GM19438 (cell line): ENCODE results near the gene HNRNPH1.

Source experiments
- ATAC-seq: cut with Tn5 transposase; IDR thresholded peaks from one replicate; pipeline ENCODE4 v1.9.1; 2021; ENCODE audit warnings: low read depth; ENCODE audit not compliant: unreplicated experiment

HNRNPH1 gene

DNA sequence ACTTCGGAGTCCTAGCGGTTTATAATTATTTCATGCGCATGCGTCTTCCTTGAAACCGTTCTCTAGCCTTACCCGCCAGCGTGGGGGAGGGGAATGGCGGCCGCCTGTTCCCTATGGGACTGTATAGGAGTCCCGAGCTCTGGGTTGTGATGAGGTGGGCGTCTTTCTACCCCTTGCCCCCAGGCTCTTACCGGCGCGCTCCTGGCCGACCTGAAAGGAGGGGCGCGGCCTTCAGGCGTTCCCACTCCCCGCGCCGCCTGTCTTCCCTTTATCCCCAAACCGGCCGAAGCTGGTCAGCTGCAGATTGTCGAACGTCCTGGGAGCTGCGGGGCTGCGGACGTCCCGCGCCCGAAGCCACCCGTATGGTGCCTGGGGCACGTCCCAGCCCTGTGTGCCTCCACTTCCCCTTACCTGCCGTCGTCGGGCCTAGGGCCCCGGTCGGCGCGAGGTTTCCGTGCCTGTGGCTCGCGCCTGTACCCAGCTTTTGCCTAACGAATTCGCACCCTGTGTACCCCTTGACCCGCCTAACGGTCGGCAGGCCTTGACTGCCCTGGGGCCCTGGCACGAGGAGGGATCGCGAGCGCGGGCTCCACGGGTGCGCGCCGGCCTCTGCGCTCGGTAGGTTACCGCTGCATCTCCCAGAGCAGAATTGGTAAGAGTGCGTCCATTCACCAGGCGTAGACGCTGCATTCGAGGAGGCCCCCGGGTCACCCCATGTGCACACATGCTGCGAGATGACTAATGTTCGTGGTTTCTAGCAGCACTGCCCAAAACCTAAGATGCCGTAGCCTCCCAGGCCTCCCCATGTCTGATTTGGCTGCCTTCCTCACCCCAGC is 653 bp upstream of the HNRNPH1 start:
- ATAC-seq = peak; percentile 21

DNA sequence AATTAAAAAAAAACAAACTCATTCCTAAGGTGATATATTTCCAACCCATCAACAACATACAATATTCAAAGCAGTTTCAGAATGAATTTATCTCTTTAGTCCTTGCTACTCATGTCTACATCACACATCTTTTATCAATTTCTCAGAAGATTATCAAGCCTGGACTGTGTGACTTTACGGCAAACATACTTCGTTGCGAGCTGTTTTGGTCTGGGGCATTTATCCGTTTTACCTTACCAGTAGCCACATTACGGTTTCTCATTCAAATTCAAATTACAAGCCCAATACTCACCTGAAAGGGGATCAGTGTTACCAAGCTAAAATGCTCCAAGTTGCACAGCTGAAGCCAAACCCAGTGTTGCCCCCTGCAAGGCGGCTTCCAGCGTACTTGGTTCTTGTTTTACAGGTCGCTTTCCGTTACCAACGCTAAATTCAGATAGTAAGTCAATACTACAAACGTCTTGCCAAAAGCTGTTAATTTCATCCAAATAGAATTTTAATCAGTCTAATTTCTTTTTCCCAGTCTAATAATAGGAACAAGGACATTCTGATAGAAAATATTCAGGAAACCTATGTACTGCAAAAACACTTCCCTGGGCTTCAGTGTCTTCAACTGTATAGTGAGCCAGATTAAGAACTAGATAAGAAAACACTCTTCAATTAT is 1.8 kb downstream of the HNRNPH1 start:
- ATAC-seq = no peak

DNA sequence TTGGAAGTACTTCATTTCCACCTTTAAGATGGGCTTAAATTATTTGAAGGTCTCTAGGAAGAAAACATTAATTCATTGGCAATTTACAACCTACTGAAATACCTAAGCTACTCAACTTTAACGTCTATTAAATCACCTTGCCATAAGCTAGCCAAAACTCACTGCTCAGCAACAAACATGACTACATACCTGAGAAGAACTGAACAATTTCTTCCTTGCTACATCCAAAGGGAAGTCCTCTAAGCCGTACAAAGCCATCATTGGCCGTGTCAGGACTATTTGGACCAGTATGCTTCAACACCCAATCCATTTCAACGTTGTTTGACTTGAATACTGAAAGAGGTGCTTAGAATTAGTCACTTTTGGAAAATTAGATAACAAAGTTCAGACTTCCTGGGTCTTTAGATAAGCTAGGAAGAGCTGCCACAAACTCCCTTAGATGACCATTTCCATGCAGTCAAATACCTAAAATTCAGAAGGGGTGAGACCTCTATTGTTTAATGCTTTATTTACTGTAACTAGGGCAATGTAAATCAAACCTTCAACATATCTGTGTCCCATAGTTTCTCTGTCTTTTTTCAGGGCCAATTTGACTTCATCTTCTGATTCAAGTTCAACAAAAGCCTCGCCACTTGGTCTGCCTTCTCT is 2.6 kb downstream of the HNRNPH1 start:
- no peak for ATAC-seq

DNA sequence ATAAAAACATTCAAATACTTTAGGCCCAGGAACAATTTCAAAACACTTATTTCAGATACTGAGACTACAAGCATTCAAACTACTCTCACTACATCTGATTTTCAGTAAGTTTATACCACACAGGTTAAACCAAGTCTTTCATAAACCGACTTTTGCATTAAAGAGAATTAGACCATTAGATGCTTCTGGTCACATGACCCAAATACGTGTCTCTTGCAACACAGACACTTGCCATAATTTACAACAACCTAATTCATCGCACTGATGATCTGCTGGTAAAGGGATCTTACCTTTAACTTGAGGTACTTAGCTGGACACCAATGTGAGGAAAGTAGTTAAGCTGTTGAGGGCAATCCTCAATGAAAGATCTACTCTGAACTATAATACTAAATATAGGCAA is 3.2 kb downstream of the HNRNPH1 start:
- no peak for ATAC-seq

DNA sequence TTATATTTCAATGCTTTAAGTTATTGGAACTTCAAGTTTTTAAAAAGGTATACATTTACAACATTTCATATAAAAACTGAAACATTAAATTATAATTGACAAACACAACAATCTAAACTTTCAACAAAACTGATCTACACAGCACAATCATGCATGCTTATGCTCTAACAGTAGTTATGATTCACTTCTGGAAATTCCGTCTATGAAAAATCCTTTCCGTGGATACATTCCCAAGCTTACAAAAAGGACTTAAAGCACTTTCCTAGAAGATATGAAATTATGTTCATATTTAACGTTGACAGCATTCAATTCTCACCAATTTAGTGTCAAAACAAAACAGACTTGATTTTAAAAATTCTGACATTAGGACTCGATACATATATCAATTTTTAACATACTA is 3.7 kb downstream of the HNRNPH1 start:
- ATAC-seq = no peak

DNA sequence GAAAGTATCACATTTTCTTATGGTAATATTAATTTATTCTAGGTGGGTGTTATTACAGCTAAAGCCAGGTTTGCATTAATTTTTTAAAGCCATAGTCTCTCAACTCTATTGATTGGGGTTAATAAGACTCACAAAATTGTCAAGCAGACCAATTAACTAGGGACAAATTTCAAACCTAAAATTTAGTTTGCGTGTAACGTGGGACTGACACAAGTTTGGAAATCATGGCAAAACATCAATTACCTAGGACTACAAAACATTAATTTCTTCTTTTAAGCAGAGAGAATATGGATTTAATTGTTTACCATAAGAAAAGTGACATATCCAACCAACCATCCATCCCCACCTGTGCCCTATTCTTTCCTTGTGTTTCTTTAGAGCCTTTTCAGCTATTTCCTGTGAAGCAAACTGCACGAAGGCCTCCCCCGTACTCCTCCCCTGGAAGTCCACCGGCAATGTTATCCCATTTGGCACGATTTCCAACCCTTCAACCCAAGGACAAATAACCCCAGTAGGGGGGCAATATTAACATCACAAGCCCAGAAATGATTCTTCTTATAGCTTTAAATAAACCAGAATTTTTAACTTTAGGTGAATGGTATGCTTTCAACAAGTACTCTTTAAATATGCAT is 4.4 kb downstream of the HNRNPH1 start:
- no peak for ATAC-seq

DNA sequence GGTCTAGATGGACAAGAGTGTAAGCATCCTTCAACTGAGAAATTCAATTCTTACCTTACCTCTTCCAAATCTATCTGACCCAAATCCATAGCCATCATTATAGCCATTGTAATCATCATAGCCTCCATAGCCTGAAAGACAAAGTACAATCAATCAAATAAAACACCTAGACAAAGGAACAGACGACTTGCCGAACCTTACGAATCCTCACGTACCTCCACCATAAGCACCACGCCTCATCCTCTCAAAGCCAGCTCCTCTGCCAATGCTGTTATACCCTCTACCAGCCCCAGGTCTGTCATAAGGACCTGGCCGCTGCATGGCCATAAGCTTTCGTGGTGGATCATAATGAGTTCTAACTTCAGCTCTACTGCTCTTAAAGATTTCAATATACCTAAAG is 5.5 kb downstream of the HNRNPH1 start:
- no peak for ATAC-seq

DNA sequence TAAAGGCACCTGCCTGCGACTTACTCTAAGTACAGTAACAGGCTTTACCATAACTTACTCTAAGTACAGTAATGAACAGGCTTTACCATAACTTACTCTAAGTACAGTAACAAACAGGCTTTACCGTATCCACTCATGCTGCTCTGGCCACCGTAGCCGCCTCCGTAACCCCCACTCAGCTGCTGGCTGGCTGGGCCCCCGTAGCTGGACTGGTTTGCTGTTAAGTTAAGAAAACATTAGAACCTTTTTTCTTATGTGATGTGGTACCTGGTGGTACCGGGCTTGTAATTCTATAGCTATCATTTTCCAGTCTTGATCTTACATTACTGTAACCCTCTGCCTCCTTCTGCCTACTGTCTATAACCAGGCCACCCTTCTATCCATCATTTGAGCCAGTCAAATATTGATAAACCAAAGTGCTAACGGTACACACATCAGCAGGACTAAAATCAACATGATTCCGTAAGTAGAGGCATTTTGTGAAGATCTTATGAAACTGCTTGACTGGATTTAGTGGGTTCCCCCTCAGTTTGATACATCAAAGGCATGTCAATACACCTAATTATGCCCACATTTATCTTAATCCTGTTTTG is 7.4 kb downstream of the HNRNPH1 start:
- no peak for ATAC-seq

DNA sequence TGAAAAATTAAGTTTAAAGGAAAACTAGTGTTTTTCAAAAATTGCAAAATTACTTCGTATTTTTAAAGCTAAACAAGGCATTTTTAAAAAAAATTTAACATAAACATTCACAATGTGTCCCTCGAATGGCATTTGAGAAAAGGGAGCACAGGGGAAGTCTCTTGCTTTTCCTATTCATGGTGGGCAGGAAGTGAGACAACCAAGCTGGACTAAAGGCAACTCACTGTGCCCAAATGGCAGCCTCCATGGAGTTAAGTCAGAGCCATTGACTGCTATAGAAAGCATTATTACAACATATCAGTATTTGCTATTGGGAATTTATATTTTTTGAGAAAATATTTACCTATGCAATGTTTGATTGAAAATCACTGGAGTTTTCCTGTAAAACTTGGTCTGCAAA is 8.3 kb downstream of the HNRNPH1 start:
- no peak for ATAC-seq

DNA sequence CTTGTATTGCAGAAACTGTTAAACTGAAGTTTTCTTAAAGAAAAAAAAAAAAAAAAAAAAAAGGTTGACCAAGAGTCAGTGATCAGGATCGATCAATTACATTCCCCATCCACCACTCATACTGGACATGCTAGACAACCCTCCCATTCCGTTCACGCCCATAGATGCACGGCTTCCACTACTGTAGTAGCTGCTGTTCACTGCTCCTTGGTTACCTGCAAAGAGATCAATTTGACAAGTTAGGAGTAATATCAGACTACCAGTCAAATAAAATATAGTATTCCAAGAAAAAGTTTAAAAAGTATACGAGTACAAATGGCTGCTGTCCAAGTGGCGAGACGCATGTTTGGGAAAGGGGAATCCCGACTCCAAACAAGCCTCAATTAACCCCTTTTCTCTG is 8.7 kb downstream of the HNRNPH1 start:
- no peak for ATAC-seq

DNA sequence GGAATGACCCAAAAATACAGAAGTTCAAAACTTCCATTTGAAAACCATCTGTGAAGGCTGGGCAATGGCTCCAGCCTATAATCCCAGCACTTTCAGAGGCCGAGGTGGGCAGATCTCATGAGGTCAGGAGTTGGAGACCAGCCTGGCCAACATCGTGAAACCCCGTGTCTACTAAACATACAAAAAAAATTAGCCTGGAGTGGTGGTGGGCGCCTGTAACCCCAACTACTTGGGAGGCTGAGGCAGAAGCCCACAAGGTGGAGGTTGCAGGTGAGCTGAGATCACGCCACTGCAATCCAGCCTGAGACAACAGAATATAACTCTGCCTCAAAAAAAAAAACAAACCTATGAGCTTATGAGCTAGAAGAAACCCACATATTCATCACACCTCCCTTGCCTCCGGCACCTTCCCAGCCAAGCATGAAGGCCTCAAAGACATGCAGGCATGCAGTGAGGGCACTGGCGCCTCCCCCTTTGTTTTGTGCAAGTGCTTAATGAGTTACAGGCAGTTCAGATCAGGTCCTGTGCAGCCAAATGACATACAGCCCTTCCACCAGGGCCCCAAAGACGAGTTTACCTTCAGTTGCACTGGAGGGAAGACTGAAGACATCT is 9.9 kb downstream of the HNRNPH1 start:
- no peak for ATAC-seq

DNA sequence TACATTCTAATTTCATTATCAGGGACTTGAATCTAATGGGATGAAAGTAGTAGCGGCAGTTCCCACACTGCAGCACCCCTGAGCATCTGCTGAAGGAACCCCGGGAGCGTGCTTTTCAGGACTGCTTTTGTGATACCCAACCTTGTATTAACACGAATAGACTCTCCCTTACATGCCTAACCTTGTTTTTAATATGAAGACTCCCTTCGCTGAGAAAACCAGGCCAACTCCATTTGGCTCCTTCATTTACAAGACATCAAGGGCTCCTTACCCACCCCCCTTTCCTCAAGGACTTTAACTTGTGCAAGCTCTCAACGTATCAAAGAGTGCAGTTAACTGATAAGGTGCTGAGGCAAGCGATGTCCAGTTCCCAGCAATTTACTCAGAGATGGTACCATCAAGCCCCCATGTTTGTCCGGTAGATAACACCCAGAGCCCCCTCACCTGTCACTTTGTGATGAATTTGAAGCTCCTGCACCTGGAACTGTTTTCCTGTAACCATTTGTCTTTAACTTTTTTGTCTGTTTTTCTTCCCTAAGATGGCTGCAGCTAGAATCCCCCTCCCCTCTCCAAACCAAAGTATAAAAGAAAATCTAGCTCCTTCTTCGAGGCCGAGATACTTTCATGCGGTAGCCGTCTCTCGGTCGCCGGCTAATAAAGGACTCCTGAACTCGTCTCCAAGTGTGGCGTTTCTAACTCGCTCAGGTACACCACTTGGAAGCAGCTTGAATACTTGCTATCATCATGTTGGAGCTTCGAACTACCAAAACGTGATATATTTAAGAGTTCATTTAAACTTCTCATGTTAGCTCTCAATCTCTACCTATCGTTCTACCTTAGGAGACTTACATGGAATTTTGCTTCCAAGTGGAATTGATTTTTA is 10.7 kb downstream of the HNRNPH1 start:
- ATAC-seq = no peak

DNA sequence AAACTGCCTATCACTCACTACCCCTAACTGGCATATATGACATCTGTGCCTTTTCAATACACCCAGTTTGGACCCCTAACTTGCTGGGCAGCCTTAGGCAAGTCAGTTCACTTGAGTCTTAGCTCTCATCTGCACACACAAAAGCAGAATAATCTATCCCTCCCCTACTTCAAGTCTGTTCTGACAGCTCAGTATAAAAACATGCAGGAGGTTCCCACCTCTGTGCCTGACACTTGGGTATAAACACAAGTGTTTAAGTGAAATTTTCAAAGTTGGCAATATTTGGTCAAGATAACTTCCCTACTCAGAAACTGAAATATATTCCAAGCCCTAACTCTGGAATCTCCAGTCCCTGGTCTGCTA is 12.6 kb downstream of the HNRNPH1 start:
- no peak for ATAC-seq

DNA sequence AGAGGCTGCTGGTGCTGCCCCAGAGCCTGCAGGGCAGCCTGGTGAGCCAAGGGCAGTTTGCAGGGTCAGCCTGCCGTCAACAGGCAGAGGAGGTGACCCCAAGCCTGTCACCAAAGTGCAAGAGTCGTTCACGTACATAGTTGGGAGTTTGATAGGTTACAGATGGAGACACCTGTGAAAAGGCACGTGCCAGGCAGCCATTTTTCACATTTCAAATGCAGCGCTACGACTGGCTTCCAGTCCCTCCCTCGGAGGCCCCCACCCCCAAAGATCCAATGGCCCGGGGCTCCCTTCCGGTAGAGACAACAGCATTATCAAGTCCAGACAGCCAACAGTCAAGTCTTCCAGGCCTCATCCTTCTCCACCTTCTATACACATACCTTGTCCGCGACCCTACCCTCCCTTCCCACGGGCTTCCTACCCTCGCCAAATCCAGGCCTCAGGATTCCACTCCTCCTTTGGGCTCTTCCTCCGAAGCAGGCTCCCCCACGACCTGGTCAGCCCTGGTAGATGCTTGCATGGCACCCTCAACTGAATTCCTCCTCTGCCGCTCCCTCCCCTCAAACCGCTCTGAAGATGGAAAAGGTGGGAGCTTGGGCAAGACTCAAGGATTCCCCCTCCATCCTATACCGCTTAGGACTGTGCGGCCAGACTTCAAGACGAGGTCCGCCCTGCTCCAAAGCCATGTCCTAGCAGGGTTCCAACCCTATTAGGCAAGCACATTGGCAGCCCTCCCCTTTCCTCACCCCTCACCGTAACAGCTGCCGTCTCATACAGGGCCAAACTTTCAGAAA is 13.2 kb downstream of the HNRNPH1 start:
- ATAC-seq = no peak

DNA sequence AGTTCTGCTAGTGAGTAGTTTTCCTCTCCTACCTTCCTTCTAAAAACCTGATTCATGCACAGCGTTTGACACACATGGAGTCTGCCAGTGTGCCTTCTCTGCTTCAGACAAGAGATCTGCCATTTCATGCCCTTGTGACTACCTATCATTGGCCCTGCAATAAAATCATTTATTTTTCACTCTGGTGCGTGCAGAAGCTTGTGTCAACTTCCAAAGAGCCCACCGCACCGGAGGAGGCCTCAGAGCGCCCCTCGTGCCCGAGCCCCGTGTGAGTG is 13.7 kb downstream of the HNRNPH1 start:
- ATAC-seq = no peak

DNA sequence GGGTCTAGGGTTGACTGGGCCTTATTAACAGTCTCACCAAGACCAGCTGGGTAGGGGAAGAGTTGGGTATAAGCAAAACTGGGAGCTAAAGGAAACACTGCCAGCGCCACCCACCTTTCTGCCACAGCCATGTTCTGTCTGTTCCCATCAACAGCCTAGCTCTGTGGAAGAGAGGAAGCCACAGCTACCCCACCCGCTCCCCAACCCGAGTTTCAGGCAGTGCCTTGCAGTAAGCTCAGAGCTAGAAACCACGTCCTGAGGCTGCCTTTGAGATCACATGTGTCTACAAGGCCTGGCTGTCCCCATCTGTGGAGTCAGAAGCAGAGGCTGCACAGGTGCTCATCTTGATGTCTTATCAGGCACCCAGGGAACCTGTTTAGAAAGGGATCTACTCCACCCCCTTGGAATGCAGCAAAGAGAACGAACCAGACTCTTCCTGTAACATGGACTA is 15.3 kb downstream of the HNRNPH1 start:
- ATAC-seq = no peak

DNA sequence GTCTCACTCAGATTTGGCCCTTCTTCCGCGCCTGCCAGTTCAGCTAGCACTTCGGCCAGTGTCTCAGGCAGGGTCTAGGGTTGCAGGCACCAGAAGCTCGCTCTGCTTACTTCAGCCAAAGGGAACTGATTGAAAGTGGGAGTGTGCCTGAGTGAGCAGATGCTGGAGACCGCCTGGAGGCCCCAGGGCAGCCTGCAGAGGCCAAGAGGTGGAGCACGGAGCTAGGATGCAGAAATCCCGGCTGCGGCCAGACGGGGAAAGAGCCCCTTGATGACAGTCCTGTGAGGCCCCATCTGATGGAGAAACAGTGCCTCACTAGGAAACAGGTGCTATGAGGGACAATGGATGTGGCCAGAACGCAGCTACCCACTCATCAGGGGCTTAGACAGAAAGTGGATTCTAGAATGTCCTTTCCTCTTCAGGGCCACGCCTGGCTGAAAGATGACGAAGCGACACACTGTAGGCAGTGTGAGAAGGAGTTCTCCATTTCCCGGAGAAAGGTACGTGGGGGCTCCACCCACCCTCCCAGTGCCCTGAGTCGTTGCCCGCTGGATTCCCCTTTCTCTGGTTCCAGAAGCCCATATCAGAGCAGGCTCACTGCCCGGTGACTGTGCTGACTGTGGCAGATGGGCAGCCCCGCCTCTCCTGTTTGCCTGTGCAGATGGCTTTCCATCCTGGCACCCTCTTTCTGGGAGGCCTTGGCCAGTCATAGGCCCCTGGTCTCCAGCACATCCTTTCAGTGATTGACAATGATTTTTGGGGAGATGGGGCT is 16.1 kb downstream of the HNRNPH1 start:
- no peak for ATAC-seq

DNA sequence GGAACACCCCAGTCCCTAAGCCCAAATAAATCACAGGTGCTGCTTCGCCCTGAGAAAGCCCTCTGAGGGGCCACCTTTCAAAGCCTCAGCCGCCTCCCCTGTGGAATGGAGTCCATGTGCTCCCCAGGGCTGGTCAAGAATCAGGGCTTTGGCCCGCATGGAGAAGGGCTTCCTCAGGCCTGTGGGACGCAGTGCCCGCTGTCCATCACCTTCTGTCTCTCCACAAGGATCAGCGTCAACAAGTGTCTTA is 16.6 kb downstream of the HNRNPH1 start:
- no peak for ATAC-seq
